Neural progenitor cell (in vitro differentiated cells): ENCODE data around the gene SORT1.

Experiments
- EZH2 ChIP-seq: fragments of 200-600 bp; sonication (generic); IDR thresholded peaks from 2 replicates; pipeline ENCODE4 v1.6.1; 2017; ENCODE audit warnings: antibody characterized with exemption, mild to moderate bottlenecking, moderate library complexity
- EZH2phosphoT487 ChIP-seq: fragments of 200-600 bp; sonication (generic); IDR thresholded peaks from 2 replicates; pipeline ENCODE4 v1.6.1; 2017; ENCODE audit warnings: antibody characterized with exemption
- TF ChIP-seq, protein P1 (sequence below): fragments of 200-600 bp; sonication (generic); IDR thresholded peaks from 2 replicates; pipeline ENCODE4 v1.5.1; 2017; ENCODE audit warnings: antibody characterized with exemption, mild to moderate bottlenecking

DNA sequence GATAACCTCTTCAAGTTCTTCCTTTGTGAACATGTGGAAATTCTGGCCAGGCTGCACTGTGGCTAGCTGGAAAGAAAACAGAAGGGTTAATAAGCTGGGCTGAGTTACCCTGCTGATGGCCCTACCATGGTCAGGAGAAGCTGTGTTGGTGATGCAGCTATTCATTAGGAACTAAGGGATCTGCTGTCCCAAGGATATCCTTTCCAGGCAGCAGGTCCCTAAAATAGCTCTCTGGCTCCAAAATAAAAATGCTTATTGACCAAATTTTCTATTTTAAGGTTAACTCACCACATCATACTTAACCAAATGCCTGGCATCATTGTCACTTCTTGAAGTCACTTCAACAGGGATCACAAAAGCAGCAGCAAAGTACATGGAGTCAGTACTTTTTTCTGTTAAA lies 4.3 kb upstream of the SORT1 start:
- TF ChIP-seq, protein P1, sequence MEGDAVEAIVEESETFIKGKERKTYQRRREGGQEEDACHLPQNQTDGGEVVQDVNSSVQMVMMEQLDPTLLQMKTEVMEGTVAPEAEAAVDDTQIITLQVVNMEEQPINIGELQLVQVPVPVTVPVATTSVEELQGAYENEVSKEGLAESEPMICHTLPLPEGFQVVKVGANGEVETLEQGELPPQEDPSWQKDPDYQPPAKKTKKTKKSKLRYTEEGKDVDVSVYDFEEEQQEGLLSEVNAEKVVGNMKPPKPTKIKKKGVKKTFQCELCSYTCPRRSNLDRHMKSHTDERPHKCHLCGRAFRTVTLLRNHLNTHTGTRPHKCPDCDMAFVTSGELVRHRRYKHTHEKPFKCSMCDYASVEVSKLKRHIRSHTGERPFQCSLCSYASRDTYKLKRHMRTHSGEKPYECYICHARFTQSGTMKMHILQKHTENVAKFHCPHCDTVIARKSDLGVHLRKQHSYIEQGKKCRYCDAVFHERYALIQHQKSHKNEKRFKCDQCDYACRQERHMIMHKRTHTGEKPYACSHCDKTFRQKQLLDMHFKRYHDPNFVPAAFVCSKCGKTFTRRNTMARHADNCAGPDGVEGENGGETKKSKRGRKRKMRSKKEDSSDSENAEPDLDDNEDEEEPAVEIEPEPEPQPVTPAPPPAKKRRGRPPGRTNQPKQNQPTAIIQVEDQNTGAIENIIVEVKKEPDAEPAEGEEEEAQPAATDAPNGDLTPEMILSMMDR: no peak
- TF ChIP-seq EZH2 (no peak), EZH2phosphoT487 (no peak)
